NCI-H446 treated with DMSO at 0.1 percent for 48 hours (cell line): ENCODE measurements around the gene CFAP99.
"Not testable (repeated sequence)": the region's sequence is repeated elsewhere in the genome, so short reads cannot be mapped to it uniquely, and the experiment has no call there.

Experiments used
- DNase-seq: peaks from one replicate; lab custom pipeline; 2025; lab: John Stamatoyannopoulos, UW

Gene CFAP99

DNA sequence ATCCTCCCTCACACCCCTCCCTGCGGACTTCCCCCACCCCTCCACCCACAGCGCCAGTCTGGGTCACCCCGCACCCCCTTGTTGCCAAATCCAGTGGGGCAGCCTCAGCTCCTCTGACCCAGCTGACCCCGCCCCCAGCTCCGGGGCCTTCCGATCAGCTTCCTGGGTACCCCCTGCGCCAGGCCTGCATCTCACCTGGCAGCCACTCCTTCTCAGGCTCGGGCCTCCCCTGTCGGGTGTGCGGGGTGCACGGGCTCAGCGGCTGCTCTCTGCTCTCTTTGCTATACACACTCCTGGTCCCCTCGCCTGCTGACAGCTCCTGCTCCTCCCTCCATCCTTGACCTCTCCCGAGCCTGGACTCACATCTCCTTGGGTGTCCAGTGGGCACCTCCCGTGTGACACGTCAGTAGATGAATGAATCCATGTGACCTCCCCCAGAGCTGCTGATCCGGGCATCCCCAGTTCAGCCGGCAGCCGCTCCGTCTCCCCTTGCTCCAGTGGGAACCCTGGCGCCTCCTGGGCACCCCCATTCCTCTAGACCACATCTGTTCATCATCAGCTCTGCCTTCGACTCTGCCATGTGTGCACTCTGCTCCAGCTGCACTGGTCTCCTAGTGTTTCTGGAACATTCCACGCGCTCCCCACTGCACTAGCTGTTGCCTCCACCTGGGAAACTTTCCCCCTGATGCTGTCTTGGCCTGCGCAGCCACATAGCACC, 9.9 kb downstream of the CFAP99 start:
- no peak for DNase-seq

DNA sequence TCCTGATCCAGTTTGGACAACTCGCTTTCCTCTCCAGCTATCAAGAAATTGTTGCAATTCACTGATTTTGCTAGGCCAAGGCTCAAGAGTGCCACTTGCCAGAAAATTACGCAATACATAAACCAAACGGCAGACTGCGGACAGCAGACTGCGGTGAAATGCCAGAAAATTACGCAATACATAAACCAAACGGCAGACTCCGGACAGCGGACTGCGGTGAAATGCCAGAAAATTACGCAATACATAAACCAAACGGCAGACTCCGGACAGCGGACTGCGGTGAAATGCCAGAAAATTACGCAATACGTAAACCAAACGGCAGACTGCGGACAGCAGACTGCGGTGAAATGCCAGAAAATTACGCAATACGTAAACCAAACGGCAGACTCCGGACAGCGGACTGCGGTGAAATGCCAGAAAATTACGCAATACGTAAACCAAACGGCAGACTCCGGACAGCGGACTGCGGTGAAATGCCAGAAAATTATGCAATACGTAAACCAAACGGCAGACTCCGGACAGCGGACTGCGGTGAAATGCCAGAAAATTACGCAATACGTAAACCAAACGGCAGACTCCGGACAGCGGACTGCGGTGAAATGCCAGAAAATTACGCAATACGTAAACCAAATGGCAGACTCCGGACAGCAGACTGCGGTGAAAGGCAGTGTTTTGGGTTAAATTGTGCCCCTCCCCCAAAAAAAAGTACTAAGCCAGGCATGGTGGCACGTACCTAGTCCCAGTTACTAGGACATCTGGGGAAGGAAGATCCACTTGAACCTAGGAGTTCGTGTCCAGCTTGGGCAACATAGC, 11.4 kb downstream of the CFAP99 start:
- not testable (repeated sequence) for DNase-seq

DNA sequence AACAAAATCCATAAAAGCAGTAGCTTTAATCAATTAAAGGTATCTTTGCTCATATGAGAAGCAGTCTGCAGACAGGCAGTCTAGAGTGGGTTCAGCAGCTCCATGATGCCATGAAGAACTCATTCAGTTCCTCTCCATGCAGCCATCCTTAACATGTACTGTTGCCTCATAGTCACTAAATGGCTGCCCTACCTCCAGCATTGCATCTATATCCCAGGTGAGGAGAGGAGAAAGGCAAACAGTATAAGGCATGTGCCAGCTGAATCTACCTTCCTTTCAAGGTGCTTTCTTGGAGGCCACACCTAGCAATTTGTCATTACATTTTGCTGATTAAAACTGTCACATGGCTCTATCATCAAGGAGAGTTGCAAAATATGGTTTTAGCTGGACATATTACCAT, 13.2 kb downstream of the CFAP99 start:
- no peak for DNase-seq

DNA sequence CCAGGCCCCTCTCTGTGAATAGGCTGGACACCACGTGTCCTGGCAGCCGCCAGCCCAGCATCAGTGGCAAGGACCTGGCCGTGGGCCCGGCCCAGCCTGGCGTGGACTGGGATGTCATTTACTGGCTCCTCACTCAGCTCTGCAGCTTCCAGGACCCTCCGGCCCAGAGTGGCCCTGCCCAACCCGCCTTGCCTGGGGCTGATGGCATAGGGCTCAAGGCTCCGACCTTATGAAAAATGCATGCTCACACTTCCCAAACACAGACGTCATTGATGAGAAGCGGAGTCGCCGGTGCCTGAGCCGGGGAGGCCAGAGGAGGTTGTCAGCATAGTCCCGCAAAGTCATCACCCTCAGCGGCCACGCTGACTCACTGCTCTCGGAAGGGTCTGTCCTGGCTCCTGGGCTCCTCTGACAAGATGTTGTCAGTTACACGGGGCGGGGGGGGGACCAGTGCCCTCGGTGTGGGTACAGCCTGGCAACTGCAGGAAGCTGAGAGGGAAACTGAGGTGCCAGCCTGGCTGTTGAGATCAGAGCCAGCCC, 14.3 kb downstream of the CFAP99 start:
- no peak for DNase-seq

DNA sequence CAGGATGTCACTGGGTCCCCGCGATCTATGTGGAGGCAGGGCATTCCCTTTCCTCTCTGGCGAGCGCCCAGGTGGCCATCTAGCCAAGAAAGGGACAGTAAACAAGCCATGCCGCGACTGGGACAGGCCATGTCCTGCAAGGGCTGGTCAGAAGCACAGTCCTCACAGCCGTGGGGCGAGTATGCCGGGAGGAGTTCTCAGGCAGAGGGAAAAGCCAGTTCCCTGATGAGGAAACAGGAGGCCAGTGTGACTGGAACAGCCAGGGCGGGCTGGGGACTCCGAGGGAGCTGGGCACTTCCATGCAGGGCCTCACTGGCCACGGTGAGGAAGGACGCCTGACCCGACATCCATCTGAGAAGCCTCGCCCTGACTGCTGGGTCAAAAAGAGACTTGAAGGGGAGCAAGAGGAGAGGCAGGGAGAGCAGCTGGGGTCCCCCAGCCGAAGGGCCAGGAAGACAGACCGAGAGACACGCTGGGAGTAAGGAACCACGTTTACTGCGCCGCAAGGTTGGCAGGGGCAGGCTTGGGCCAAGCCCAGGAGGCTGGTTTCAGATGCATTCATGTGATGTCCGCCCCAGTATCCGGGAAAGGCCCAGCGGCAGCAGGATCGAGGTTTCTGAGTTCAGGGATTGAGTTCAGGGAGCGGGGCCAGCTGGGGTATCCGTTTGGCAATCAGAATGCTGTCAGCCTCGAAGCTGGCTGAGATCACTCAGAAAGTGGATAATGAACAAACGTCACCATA, 15.0 kb downstream of the CFAP99 start:
- no peak for DNase-seq

DNA sequence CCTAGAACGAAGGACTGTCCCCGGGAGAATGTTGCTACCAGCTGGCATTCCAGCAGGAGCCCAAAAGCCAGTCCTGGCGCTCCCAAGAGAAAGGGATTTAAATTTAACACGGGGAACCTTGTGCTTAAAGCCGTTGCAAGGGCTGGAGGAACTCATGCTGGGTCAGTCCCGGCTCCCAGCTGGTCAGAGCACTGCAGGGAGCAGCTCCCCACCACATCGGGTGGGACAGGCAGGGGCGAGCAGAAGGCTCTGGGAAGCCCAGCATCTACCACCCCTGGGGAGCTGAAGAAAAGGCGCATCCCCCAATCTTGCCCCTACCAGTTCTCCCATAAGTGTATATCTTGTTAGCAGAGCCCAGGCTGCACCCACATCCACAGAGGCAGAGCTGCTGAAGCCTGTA, 15.7 kb downstream of the CFAP99 start:
- no peak for DNase-seq

DNA sequence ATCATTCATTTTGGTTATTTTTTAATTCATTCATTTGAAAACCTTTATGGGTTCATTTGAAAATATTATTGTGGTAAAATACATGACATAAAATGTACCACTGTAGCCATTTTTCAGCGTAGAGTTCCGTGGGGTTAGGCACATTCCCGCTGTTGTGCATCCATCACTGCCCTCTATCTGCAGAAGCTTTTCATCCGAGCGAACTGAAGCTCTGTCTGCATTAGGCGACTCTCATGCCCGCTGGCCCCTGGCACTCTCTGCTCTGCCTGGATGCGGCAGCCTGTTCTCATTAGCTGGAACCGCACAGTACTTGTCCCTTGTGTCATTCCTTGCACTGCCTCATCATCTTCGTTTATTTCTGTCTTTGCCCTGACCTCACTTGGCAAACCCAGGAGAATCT, 17.5 kb downstream of the CFAP99 start:
- DNase-seq = no peak

DNA sequence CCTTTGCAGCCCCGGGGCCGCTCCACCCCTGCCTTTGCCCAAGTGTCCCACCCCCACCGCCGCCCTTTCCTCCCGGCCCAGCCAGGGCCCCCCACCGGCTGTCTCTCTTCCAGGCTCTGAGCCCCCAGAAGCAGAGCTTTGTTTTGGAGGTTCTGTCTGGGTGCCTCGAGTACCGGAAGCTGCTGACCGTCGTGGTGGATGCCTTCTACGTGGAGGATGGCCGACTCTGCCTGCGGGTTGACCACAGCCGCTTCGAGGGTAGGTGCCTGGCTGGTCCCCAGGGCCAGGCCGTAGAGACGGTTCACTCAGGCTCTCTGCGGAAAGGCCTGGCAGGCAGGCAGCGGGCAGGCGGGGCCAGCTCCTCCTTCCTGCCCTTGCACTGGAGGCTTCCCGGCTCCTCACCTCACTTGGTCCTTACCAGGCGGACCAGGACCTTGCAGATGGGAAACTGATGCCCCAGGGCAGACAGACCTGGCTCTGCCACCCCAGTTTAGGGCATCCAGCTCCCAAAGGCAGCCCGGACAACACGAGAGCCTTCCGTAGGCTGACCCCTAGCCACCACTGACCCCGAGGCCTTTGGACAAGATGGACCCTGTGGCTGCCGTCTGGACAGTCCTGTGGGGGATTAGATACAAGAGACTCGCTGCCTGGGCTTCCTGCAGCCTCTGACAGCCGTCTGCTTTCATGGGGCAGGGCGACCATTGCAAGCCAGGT, 18.2 kb downstream of the CFAP99 start:
- DNase-seq = no peak

DNA sequence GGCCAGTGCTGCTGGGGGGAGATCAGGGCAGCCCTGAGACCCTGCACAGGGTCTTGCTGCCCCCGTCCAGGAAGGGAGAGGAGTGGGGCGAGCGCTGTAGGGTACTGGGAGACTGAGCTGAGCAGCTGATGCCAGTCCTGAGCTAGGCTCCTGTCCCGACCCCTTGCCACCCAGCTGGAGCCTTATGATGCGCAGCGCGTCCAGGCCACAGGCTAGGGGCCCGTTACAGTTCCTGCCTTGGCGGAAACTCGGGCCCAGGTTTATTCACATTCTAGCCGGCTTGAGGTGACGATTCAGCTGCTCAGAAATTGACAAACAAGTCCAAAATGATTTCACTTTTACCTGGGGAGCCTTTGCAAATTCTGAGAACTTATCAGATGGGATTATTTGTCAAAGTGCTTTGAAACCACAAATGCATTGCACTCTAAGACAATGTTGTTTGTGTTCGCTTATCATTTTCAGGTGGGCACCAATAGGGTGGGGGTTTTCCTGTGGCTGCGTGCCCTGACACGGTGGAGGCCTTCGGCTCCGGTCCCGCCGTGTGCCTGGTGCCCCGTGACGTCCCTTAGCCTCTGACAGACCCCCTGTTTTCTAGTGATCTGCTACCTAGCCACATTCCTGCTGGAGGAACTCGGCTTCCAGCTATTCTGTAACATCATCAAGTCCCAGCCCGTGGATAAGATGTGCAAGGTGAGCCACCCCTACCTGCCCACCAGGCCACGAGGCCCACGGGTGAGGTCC, 18.9 kb downstream of the CFAP99 start:
- DNase-seq = no peak

DNA sequence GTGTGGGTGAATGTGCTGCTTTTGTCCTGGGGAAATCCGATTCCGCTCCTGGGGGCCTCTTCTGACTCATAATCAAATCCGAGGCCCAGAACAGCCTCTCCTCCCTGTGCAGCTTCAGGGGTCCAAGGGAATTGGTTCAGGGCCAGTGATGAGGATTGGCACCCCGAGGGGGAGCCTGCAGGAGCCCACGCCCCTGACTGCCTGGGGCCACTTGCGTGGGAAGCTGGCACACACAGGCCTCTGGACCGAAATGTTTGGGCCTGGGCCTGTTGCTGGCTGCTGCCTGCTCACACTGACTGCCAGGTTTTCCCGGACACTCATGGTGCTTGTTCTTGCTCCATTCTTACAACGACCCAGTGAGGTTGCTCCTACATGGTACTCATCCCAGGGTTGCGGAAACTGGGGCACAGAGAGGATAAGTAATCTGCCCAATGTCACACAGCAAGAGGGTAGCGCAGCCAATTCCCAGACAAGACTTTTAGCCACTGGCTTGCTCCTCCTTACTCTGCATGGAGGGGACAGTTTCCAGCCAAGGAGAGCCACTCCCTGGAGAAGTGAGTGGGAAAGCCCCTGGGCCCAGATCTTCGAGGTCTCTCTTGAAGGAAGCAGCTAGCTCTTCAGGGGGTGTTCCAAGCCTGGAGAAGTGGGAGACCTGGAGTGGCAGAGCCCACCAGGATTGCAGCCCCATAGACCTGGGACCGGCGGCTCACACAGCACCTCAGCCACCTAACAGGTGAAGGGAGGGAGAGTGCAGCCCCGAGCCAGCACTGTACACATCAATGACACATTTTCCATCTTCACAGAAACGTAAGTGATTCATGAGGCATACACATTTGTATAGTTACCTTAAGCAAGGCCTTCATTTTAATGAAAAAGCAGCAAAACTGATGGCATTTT, 20.3 kb downstream of the CFAP99 start:
- no peak for DNase-seq

DNA sequence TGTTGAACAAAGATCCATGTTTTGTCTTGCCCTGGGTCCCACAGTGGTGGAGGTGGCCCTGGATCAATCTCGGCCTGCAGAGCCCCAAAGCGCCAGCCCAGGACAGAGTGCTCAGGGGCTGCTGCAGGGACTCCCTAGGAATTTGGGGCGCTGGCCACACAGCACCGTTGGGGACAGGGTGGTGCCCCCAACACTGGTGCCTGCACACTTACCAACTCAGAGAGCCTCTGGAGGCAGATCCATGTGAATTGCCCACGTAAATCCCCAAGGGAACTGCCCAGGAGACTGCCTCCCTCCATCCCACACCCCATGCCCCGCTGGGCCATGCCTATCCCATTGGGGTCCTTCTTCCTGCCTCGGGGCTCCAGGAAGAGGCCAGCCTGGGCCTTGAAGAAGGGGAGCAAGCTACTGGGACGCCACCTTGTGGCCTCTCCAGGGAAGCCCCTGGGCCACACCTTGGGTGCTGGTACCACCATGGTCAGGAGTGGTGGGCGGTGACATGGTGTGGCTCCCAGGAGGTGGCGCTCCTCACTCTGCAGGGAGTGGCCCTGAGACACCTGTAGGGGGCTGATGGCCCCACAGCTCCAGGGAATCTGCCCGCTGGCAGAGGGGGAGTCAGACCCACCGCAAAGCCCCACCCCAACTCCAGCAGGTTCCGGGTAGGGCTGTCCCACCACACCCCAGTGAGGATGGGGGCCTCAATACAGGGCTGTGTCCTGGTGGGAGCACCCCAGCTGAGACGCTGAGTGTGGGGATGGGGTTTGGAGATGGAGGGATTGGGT, 22.8 kb downstream of the CFAP99 start:
- no peak for DNase-seq

DNA sequence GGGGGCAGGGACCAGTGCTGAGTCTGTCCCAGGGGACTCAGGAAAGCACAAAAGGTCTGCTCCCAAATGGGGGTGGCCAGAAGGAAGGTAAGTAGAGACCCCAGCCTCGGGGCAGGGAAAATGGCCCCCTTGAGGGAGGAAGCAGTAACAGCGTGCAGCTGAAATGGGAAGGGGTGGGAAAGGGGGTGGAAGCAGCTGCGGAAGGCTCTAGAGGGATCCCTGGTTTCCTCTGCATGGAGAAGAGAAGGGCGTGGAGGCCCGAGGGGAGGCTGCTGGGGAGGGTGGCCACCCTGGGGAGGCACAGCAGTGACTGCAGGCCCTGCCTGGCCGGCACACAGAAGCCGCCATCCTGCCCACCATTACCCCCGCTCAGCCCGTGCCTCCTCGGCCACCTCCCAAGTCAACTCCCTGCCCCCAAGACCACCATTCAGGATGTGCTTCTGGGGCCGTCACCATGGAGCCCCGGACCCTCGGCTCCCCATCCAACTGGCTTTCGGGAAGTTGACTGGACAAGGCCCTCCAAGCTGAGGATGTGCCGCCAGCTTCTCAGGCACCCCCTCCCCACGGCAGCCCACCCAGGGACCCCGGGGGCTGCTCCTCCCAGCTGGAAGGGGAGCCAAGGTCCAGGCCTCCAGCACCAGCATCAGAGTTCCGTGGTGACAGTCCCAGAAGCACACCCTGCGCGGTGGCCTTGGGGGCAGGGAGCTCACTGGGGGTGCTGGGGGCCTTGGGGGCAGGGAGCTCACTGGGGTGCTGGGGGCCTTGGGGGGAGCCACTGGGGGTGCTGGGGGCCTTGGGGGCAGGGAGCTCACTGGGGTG, 23.6 kb downstream of the CFAP99 start:
- DNase-seq = no peak

DNA sequence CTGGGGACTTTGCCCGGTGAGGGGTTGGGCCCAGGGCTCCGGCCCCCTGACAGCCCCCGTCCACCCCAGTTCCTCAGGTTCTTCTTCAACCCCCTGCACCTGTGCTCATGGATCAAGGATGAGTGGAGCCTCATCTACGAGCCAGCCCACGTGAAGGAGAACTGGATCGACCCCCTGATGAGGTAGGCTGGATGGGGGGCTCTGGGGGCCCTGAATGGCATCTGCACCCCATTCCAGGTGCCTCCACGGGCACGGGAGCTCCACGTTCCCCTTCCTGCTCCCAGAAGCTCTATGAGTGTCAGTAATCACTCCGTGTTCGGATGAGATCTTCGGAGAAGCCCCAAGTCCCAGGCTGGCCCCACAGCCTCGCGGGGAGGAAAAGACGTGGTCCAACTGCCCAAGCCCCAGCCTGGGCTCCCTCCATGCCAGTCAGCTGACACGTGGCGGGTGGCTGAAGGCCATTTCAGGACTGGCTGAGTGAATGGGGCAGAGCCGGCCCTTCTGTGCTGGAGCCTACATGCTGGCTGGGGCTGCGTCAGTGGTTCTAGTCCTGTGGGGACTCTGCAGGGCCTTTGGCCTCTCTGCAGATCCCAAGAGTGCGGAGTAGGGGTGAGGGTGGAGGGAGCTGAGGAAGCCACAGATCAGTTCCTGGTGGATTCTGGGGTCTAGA, 24.4 kb downstream of the CFAP99 start:
- DNase-seq = no peak

DNA sequence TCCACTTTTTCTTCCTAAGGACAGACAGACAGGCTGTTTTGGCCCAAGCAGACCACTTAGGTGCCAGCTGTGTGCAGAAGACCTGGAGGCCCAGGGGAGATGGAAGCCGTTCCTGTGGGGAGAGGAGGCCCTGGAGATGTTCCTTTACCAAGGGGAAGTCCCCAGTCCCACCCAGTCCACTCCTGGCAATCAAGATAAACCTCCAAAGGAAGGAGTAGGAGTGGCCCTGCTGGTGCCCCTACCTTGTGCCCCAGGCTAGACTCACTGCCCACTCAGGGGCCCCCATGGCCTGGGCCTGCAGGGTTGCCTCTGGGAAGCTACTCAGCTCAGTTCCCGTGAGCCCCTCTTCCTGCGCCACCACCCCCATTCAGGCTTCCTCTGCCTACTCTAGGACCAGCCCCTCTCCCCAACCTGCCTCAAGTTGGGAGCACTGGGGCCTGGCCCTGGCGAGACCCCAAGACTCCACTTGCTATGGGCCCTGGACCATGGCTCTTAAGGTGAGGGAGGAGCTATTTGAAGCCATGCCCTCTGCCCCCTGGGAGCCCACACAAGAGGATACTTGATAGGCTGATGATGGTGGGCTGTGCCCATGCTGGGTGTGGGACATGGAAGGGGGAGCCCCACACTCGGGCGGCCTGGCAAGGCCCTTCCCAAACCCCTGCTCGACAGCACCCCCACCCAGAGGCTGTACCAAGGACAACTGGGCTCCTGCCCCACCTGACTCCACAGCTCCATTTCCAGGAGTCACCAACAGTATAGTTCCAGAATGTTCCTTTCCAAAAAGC, 25.4 kb downstream of the CFAP99 start:
- no peak for DNase-seq

DNA sequence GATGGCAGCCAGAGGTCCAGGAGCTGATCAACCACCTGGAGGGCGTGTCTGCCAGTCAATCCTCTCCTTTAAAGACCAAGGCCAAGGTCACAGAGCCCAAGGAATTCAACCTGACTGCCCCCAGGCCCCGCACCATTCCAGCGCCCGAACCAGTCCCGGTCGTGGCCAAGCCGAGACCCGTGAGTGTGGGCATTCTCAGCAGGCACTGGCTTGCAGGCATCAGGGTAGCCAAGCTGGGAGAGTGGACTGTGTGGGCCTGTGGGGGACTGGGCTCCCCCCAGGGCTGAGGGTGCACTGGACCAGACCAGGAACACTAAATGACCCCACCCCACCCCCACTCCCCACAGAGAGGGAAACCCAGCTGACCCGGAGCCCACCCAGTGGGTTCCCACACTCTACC, 26.4 kb downstream of the CFAP99 start:
- DNase-seq = no peak

DNA sequence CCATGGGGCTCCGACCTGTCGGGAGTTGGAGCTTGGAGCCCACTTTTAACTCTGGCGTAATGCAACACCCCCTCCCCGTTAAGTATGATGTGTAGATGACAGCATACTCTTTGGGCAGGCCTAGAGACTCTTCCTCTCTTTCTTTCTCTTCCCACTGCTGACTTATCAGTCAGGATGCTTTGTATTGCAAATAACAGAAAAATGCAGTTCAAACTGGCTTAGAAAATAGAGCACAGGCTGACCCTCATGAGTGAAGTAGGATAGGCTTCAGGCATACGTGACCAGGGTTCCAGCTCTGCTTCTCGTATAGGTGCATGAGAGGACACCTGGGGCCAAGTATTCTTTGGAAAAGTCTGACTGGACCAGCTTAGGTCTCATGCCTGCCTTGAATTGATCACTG, 26.8 kb downstream of the CFAP99 start:
- DNase-seq = no peak
